GM23338 (cell line): ENCODE results near the gene VPS26C. TPM values are rescaled to one million over a fixed set of nuclear protein-coding genes. Genes with fewer than 3 reads are reported as not detected.
A peak's percentile ranks its signal among the peaks of the same experiment; 100 is the strongest.

Experiments used
- ATAC-seq: fragments of 200-7000 bp; cut with Tn5 transposase; 3 replicates; pipeline ENCODE4 v1.9.1; 2020
- DNase-seq: peaks from one replicate; pipeline ENCODE4 v3.0.0-alpha.2; 2015; ENCODE audit warnings: low spot score
- H2AFZ ChIP-seq: fragments of 200-600 bp; sonication (generic); 2 replicates; pipeline ENCODE4 v1.8.0; 2016; ENCODE audit warnings: antibody characterized with exemption, mild to moderate bottlenecking, moderate library complexity
- H3F3A ChIP-seq: fragments of 200-600 bp; sonication (generic); replicated peaks from 2 replicates; pipeline ENCODE4 v1.8.0; 2017; ENCODE audit warnings: antibody characterized with exemption, mixed run types, low read depth
- H3K27ac ChIP-seq: fragments of 200-600 bp; sonication (generic); 2 replicates; pipeline ENCODE4 v1.6.1; 2016; ENCODE audit warnings: low read depth
- H3K27me3 ChIP-seq: fragments of 200-600 bp; sonication (generic); 2 replicates; pipeline ENCODE4 v1.8.0; 2016; ENCODE audit warnings: mild to moderate bottlenecking, mixed run types, moderate library complexity; ENCODE audit not compliant: insufficient read depth
- H3K36me3 ChIP-seq: fragments of 200-600 bp; sonication (generic); 2 replicates; pipeline ENCODE4 v1.8.0; 2016; ENCODE audit warnings: mild to moderate bottlenecking; ENCODE audit not compliant: insufficient read depth
- H3K4me1 ChIP-seq: fragments of 200-600 bp; sonication (generic); 2 replicates; pipeline ENCODE4 v1.8.0; 2016; ENCODE audit warnings: mild to moderate bottlenecking, moderate library complexity; ENCODE audit not compliant: insufficient read depth
- H3K4me2 ChIP-seq: fragments of 200-600 bp; sonication (generic); 2 replicates; pipeline ENCODE4 v1.7.1; 2017; ENCODE audit warnings: mixed run types
- H3K4me3 ChIP-seq: fragments of 200-600 bp; sonication (generic); 2 replicates; pipeline ENCODE4 v1.6.1; 2016; ENCODE audit warnings: mixed run types
- H3K79me2 ChIP-seq: fragments of 200-600 bp; sonication (generic); replicated peaks from 2 replicates; pipeline ENCODE4 v1.8.0; 2017; ENCODE audit warnings: mild to moderate bottlenecking; ENCODE audit not compliant: insufficient read depth
- H3K9me2 ChIP-seq: fragments of 200-600 bp; sonication (generic); 2 replicates; pipeline ENCODE4 v1.8.0; 2017; ENCODE audit not compliant: insufficient read depth
- H4K20me1 ChIP-seq: fragments of 200-600 bp; sonication (generic); replicated peaks from 2 replicates; pipeline ENCODE4 v1.8.0; 2017; ENCODE audit warnings: mild to moderate bottlenecking; ENCODE audit not compliant: insufficient read depth
- H3K27ac Mint-ChIP-seq: 2 replicates; pipeline ENCODE4 v1.8.0; 2020; ENCODE audit warnings: inconsistent platforms, mild to moderate bottlenecking, moderate library complexity, mixed read lengths
- H3K27me3 Mint-ChIP-seq: 3 replicates; pipeline ENCODE4 v1.8.0; 2022; ENCODE audit warnings: low read depth, mild to moderate bottlenecking, moderate library complexity, mixed read lengths, inconsistent platforms; ENCODE audit not compliant: insufficient read depth, poor library complexity
- H3K36me3 Mint-ChIP-seq: 3 replicates; pipeline ENCODE4 v1.8.0; 2021; ENCODE audit warnings: low read depth, mild to moderate bottlenecking, inconsistent platforms, moderate library complexity, mixed read lengths
- H3K4me1 Mint-ChIP-seq: 3 replicates; pipeline ENCODE4 v1.8.0; 2020; ENCODE audit warnings: mild to moderate bottlenecking, inconsistent platforms, mixed read lengths
- H3K4me3 Mint-ChIP-seq: 3 replicates; pipeline ENCODE4 v1.8.0; 2021; ENCODE audit warnings: moderate library complexity, mild to moderate bottlenecking, inconsistent platforms, mixed read lengths
- H3K9me3 Mint-ChIP-seq: 3 replicates; pipeline ENCODE4 v1.8.0; 2020; ENCODE audit warnings: moderate library complexity, mild to moderate bottlenecking, inconsistent platforms, mixed read lengths
- CREB1 ChIP-seq: fragments of 250-450 bp; sonication (Bioruptor Pico); IDR thresholded peaks from 2 replicates; pipeline ENCODE4 v1.5.0; 2020; ENCODE audit warnings: low read depth, mild to moderate bottlenecking, moderate library complexity
- CTCF ChIP-seq, 2 experiments: fragments of 200-600 bp in 1 of 2; sonication (generic) in 1 of 2; conservative IDR thresholded peaks; 2 replicates each; pipeline versions ENCODE4 v1.5.1 to v1.6.1; 2016 to 2017; ENCODE audit warnings: antibody characterized with exemption in 2 of 2, low read depth in 2 of 2, mild to moderate bottlenecking in 2 of 2, moderate library complexity in 1 of 2
- JUNB ChIP-seq: IDR thresholded peaks from one replicate; pipeline ENCODE4 v1.6.1; 2016; ENCODE audit warnings: antibody characterized with exemption; ENCODE audit not compliant: unreplicated experiment
- NANOG ChIP-seq: IDR thresholded peaks from 2 replicates; pipeline ENCODE4 v1.6.1; 2016; ENCODE audit warnings: antibody characterized with exemption, borderline replicate concordance
- STAT1 ChIP-seq: IDR thresholded peaks from one replicate; pipeline ENCODE4 v1.6.1; 2016; ENCODE audit warnings: antibody characterized with exemption; ENCODE audit not compliant: unreplicated experiment
- ZNF114 ChIP-seq: fragments of 250-450 bp; sonication (Bioruptor Pico); IDR thresholded peaks from 2 replicates; pipeline ENCODE4 v1.5.0; 2020; ENCODE audit warnings: mild to moderate bottlenecking, moderate library complexity
- ZNF331 ChIP-seq: fragments of 250-450 bp; sonication (Bioruptor Pico); IDR thresholded peaks from 2 replicates; pipeline ENCODE4 v1.5.0; 2020; ENCODE audit warnings: low read depth, mild to moderate bottlenecking, moderate library complexity
- ZNF462 ChIP-seq: fragments of 250-450 bp; sonication (Bioruptor Pico); IDR thresholded peaks from 2 replicates; pipeline ENCODE4 v1.5.0; 2020; ENCODE audit warnings: mild to moderate bottlenecking, moderate library complexity
- polyA plus RNA-seq: library from polyadenylated mRNA; unstranded; fragments of >200 nt; fragmentation: Nextera tagmentation; extraction: Ambion mirVana; gene quantifications from 2 replicates; pipeline ENCODE4 v1.2.1, GENCODE V29; 2016
- total RNA-seq: library from RNA; depleted of rRNA; stranded (reverse); fragments of >200 nt; shearing (Covaris generic); gene quantifications from 2 replicates; pipeline ENCODE4 v1.2.3, GENCODE V29; 2014

The VPS26C gene
- total and polyA plus RNA-seq, 2 experiments from 2014 or later: 45.1 to 91.2 TPM

GRCh38 chr21:37244501-37245095 is 22.5 kb downstream of the VPS26C start:
- ATAC-seq: peak; percentile 90
- no peaks in the 10 kb centered on the region; the same call in 1 of the 2 replicates for H3K36me3 ChIP-seq
- Mint-ChIP-seq H3K4me1 (peaks cover 41% of the 10 kb centered on the region), H3K27me3 (peaks cover 2% of the 10 kb centered on the region), H3K9me3 (no peaks in the 10 kb centered on the region), H3K4me3 (peak overlapping the region; percentile 27; the same call in 2 of the 3 replicates), H3K27ac (peak overlapping the region; percentile 45), H3K36me3 (peaks cover 10% of the 10 kb centered on the region)
- H3K79me2 ChIP-seq: peaks cover 99% of the 10 kb centered on the region
- H3K4me3 ChIP-seq: no peak overlapping the region
- DNase-seq: peak; percentile 34
- no peaks in the 10 kb centered on the region for H3K27me3 ChIP-seq
- no peak overlapping the region for H2AFZ ChIP-seq
- peak overlapping the region; percentile 70; the same call in 1 of the 2 replicates for H3K27ac ChIP-seq
- H3K4me1 ChIP-seq: peaks cover 18% of the 10 kb centered on the region
- no peak for TF ChIP-seq STAT1
- no peaks in the 10 kb centered on the region for H3F3A ChIP-seq
- H4K20me1 ChIP-seq: peaks cover 4% of the 10 kb centered on the region
- peak overlapping the region; percentile 24 for H3K4me2 ChIP-seq
- H3K9me2 ChIP-seq: no peaks in the 10 kb centered on the region

- ATAC-seq: no peak
- no peak overlapping the region for H3K27ac Mint-ChIP-seq
- H3K79me2 ChIP-seq: peaks cover 95% of the 10 kb centered on the region
These were observed 23.2 kb downstream of the VPS26C start for GRCh38 chr21:37243961-37244360.

GRCh38 chr21:37241426-37241825 is 25.7 kb downstream of the VPS26C start:
- Mint-ChIP-seq H3K36me3 (peaks cover 22% of the 10 kb centered on the region), H3K27ac (no peak overlapping the region)
- no peak for TF ChIP-seq ZNF462 (CRISPR knock-in tag)
- TF ChIP-seq CTCF (conservative IDR thresholded peaks at IDR 0.05; ENCODE audit: low read depth in 2 of 2): no peak
- TF ChIP-seq ZNF114 (CRISPR knock-in tag): no peak
- no peak for TF ChIP-seq ZNF331 (CRISPR knock-in tag)
- TF ChIP-seq CREB1: no peak

More at GRCh38 chr21:37243961-37244360, 23.2 kb downstream of the VPS26C start:
- Histone ChIP-seq H3K27ac (0 out of 2 replicates have a peak overlapping the region, but pooled peaks have one; percentile 18), H2AFZ (no peak overlapping the region), H3K36me3 (no peaks in the 10 kb centered on the region; the same call in 1 of the 2 replicates), H4K20me1 (peaks cover 4% of the 10 kb centered on the region), H3F3A (no peaks in the 10 kb centered on the region), H3K4me1 (peaks cover 18% of the 10 kb centered on the region), H3K4me2 (no peak overlapping the region), H3K9me2 (no peaks in the 10 kb centered on the region), H3K27me3 (no peaks in the 10 kb centered on the region), H3K4me3 (no peak overlapping the region)
- Mint-ChIP-seq H3K4me3 (no peak overlapping the region), H3K27me3 (peaks cover 4% of the 10 kb centered on the region), H3K4me1 (peaks cover 41% of the 10 kb centered on the region), H3K36me3 (peaks cover 14% of the 10 kb centered on the region), H3K9me3 (no peaks in the 10 kb centered on the region)
- no peak for TF ChIP-seq NANOG
- TF ChIP-seq JUNB: no peak
- TF ChIP-seq CREB1: no peak
- no peak for DNase-seq

More at GRCh38 chr21:37241426-37241825, 25.7 kb downstream of the VPS26C start:
- no peaks in the 10 kb centered on the region for H3F3A ChIP-seq
- peaks cover 73% of the 10 kb centered on the region for H3K79me2 ChIP-seq
- H3K4me3 ChIP-seq: no peak overlapping the region
- no peaks in the 10 kb centered on the region for H3K27me3 ChIP-seq
- Mint-ChIP-seq H3K4me1 (peaks cover 32% of the 10 kb centered on the region), H3K4me3 (no peak overlapping the region), H3K9me3 (no peaks in the 10 kb centered on the region), H3K27me3 (peaks cover 4% of the 10 kb centered on the region)
- DNase-seq (no peak), ATAC-seq (no peak)
- no peak overlapping the region for H3K27ac ChIP-seq
- H3K36me3 ChIP-seq: peaks cover 3% of the 10 kb centered on the region
- H3K9me2 ChIP-seq: no peaks in the 10 kb centered on the region
- peaks cover 8% of the 10 kb centered on the region for H4K20me1 ChIP-seq
- H2AFZ ChIP-seq: no peak overlapping the region
- H3K4me1 ChIP-seq: peaks cover 18% of the 10 kb centered on the region
- H3K4me2 ChIP-seq: no peak overlapping the region
